ENCODE measurements around the gene RPS6KA2. TPM values are rescaled to one million over a fixed set of nuclear protein-coding genes. Genes with fewer than 3 reads are reported as not detected.

RPS6KA2 gene
- total and polyA plus RNA-seq, 2 donors (not counting 3 experiments of a cell fraction or from before 2014, with no cell fraction given), result 54.5 to 75.8 TPM

DNA sequence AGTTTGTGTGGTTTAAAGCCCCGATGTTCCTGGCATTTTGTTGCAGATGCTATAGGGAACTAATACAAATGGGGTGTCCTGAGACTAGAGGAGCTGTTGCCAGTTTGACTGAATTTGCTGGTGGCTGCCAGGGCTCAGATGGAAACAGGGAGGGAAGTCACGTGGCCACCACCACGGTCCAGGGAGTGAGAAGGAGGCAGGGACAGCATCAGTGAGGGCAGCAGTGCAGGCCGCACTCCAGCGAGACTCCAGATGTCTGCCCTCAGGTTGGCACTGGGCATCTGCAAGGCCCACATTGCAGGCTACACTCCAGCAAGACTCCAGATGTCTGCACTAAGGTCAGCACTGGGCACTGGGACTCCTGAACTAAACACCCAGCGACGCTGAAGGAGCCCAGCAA, 126.8 kb downstream of the RPS6KA2 start:
- dilution Hi-C loops (cut with MboI; ENCODE audit: extremely low pct_ligation_motif_present, low sequenced_read_pairs) (no loop called here), intact Hi-C loops (cut with micrococcal nuclease) (no loop called here)
- Histone ChIP-seq H3K4me3 (replicated peaks in 1 of 3; ENCODE audit: insufficient read depth in 1 of 3, low read depth in 1 of 3, low read length in 3 of 3) (no peak overlapping the region), H3K4me1 (ENCODE audit: control insufficient read depth, extremely low read depth, insufficient read depth, low read length) (no peaks in the 10 kb centered on the region), H3K27ac (ENCODE audit: insufficient read depth, low read depth, low read length) (no peak overlapping the region), H3K9ac (replicated peaks; ENCODE audit: extremely low read depth, insufficient read depth, low read length) (no peak overlapping the region), H3K9me3 (replicated peaks; ENCODE audit: control insufficient read depth, insufficient read depth, low read length) (no peaks in the 10 kb centered on the region), H3K4me2 (ENCODE audit: insufficient read depth, low read length) (no peak overlapping the region), H3K9me1 (replicated peaks; ENCODE audit: control insufficient read depth, extremely low read depth, insufficient read depth, low read length) (no peaks in the 10 kb centered on the region), H3K27me3 (ENCODE audit: control insufficient read depth in 2 of 2, insufficient read depth in 2 of 2, low read length in 2 of 2) (no peaks in the 10 kb centered on the region), H3K79me2 (ENCODE audit: control insufficient read depth, insufficient read depth, low read length) (no peaks in the 10 kb centered on the region), H4K20me1 (replicated peaks; ENCODE audit: control insufficient read depth, extremely low read depth, insufficient read depth, low read length) (no peaks in the 10 kb centered on the region), H2AFZ (ENCODE audit: low read depth, low read length) (no peak overlapping the region), H3K36me3 (ENCODE audit: control insufficient read depth in 2 of 2, extremely low read depth in 1 of 2, insufficient read depth in 2 of 2, low read length in 2 of 2) (peaks cover 4 to 63% of the 10 kb centered on the region in 2 experiments)
- ChIA-PET POLR2A (no interaction called here), CTCF (interaction anchor here (1.0 kb wide), 1 partner anchor 9 kb away, joined by 3 read pairs; no protein-coding TSS in a partner anchor)
- FAIRE-seq (no peak), DNase-seq (ENCODE audit: low read depth, low spot score) (no peak)
- BruUV-seq (replicated peaks), result no TSS peak
- no peak for TF ChIP-seq EZH2 (IDR thresholded peaks at IDR 0.05; ENCODE audit: borderline replicate concordance, low read depth, low read length, severe bottlenecking)
- TF ChIP-seq, protein P1, sequence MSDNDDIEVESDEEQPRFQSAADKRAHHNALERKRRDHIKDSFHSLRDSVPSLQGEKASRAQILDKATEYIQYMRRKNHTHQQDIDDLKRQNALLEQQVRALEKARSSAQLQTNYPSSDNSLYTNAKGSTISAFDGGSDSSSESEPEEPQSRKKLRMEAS (IDR thresholded peaks at IDR 0.05; ENCODE audit: insufficient read depth, insufficient read length), result no peak

DNA sequence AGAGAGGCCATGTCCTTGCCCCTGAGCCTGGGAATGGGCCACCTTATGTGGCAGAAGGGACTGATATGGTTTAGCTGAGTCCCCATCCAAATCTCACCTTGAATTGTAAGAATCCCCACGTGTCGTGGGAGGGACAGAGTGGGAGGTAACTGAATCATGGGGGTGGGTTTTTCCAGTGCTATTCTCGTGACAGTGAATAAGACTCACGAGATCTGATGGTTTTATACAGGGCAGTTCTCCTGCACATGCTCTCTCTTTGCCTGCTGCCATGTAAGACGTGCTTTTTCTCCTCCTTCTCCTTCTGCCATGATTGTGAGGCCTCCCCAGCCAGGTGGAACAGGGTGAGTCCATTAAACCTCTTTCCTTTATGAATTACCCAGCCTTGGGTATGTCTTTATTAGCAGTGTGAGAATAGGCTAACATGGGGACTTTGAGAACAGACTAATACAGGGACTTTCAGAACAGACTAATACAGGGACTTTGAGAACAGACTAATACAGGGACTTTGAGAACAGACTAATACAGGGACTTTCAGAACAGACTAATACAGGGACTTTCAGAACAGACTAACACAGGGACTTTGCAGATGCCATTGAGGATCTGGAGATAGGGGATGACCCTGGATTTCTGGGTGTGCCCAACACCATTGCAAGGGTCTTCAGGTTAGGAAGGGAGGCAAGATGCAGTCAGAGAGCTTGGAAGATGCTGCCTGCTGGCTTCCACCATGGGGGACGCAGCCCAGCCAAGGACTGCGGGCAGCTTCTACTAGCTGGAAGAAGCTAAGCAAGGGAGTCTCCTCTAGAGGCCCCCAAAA, 127.5 kb downstream of the RPS6KA2 start:
- POLR2A ChIA-PET, result no interaction called here
- intact Hi-C loops (cut with micrococcal nuclease), result no loop called here

More for the DNA sequence above, 127.5 kb downstream of the RPS6KA2 start:
- CTCF ChIA-PET, result no interaction called here
- Histone ChIP-seq H3K27ac (ENCODE audit: insufficient read depth, low read depth, low read length) (no peak overlapping the region), H3K9me3 (replicated peaks; ENCODE audit: control insufficient read depth, insufficient read depth, low read length) (no peaks in the 10 kb centered on the region), H2AFZ (ENCODE audit: low read depth, low read length) (no peak overlapping the region), H3K79me2 (ENCODE audit: control insufficient read depth, insufficient read depth, low read length) (no peaks in the 10 kb centered on the region), H3K9me1 (replicated peaks; ENCODE audit: control insufficient read depth, extremely low read depth, insufficient read depth, low read length) (no peaks in the 10 kb centered on the region), H3K9ac (replicated peaks; ENCODE audit: extremely low read depth, insufficient read depth, low read length) (no peak overlapping the region), H3K4me2 (ENCODE audit: insufficient read depth, low read length) (no peak overlapping the region), H3K36me3 (ENCODE audit: control insufficient read depth in 2 of 2, extremely low read depth in 1 of 2, insufficient read depth in 2 of 2, low read length in 2 of 2) (peaks cover 4 to 62% of the 10 kb centered on the region in 2 experiments), H3K4me1 (ENCODE audit: control insufficient read depth, extremely low read depth, insufficient read depth, low read length) (no peaks in the 10 kb centered on the region), H4K20me1 (replicated peaks; ENCODE audit: control insufficient read depth, extremely low read depth, insufficient read depth, low read length) (no peaks in the 10 kb centered on the region), H3K27me3 (ENCODE audit: control insufficient read depth in 2 of 2, insufficient read depth in 2 of 2, low read length in 2 of 2) (no peaks in the 10 kb centered on the region), H3K4me3 (replicated peaks in 1 of 3; ENCODE audit: insufficient read depth in 1 of 3, low read depth in 1 of 3, low read length in 3 of 3) (no peak overlapping the region)
- dilution Hi-C loops (cut with MboI; ENCODE audit: extremely low pct_ligation_motif_present, low sequenced_read_pairs), result no loop called here
- FAIRE-seq (no peak), DNase-seq (ENCODE audit: low read depth, low spot score) (no peak)
- no TSS peak for BruUV-seq (replicated peaks)
- no peak for TF ChIP-seq POLR2A (IDR thresholded peaks at IDR 0.05; ENCODE audit: low read depth, low read length)
- TF ChIP-seq EZH2 (IDR thresholded peaks at IDR 0.05; ENCODE audit: borderline replicate concordance, low read depth, low read length, severe bottlenecking), result no peak
- no peak for TF ChIP-seq POLR2AphosphoS5 (IDR thresholded peaks at IDR 0.05; ENCODE audit: insufficient read depth, low read depth, low read length)
- TF ChIP-seq, protein P2, sequence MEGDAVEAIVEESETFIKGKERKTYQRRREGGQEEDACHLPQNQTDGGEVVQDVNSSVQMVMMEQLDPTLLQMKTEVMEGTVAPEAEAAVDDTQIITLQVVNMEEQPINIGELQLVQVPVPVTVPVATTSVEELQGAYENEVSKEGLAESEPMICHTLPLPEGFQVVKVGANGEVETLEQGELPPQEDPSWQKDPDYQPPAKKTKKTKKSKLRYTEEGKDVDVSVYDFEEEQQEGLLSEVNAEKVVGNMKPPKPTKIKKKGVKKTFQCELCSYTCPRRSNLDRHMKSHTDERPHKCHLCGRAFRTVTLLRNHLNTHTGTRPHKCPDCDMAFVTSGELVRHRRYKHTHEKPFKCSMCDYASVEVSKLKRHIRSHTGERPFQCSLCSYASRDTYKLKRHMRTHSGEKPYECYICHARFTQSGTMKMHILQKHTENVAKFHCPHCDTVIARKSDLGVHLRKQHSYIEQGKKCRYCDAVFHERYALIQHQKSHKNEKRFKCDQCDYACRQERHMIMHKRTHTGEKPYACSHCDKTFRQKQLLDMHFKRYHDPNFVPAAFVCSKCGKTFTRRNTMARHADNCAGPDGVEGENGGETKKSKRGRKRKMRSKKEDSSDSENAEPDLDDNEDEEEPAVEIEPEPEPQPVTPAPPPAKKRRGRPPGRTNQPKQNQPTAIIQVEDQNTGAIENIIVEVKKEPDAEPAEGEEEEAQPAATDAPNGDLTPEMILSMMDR (IDR thresholded peaks at IDR 0.05; ENCODE audit: extremely low read depth in 1 of 2, insufficient read depth in 1 of 2, low read depth in 1 of 2, low read length in 2 of 2), result no peak
- no peak for TF ChIP-seq MYC (IDR thresholded peaks at IDR 0.05; ENCODE audit: low read depth, low read length)
- TF ChIP-seq, protein P1 (IDR thresholded peaks at IDR 0.05; ENCODE audit: insufficient read depth, insufficient read length), result no peak
- TF ChIP-seq GATA2 (IDR thresholded peaks at IDR 0.05; ENCODE audit: insufficient read depth, insufficient read length, low read depth, low read length), result no peak
- TF ChIP-seq FOS (IDR thresholded peaks at IDR 0.05; ENCODE audit: borderline replicate concordance, insufficient read depth, low read length), result no peak
- no peak for TF ChIP-seq JUN (IDR thresholded peaks at IDR 0.05; ENCODE audit: borderline replicate concordance, insufficient read depth, insufficient read length, low read depth)

Measured in endothelial cell of umbilical vein (primary cell).